ACHN (cell line): ENCODE results near the gene SH3BP1.
A peak's percentile ranks its signal among the peaks of the same experiment; 100 is the strongest.
"Not testable (repeated sequence)": the region's sequence is repeated elsewhere in the genome, so short reads cannot be mapped to it uniquely, and the experiment has no call there.

ENCODE experiments used
- DNase-seq: peaks from one replicate; pipeline ENCODE4 v3.0.0-alpha.2; 2015
- in situ Hi-C: cut with HindIII; loops from 2 replicates; pipeline ENCODE4 v1.10.0; 2017; ENCODE audit warnings: low sequenced_read_pairs, low pct_ligation_motif_present, low pct_unique_long_range_greater_than_20kb

The SH3BP1 gene

GRCh38 chr22:37639070-37639760 is at the start of gene SH3BP1:
Gene SH3BP1, plus strand, starts transcription at chr22:37639669. Its CDS starts 119 bp downstream, at chr22:37639788.
- DNase-seq = peak; percentile 20
- in situ Hi-C loops = no loop called here

- in situ Hi-C loops, DNase-seq: not testable (repeated sequence)
These were observed 48.4 kb upstream of the SH3BP1 start for GRCh38 chr22:37591081-37591480.

GRCh38 chr22:37591823-37592404 is 47.6 kb upstream of the SH3BP1 start:
- DNase-seq = no peak
- in situ Hi-C loops = no loop called here

GRCh38 chr22:37594237-37594636 is 45.2 kb upstream of the SH3BP1 start:
- in situ Hi-C loops = no loop called here
- DNase-seq = no peak

GRCh38 chr22:37599153-37599552 is 40.3 kb upstream of the SH3BP1 start:
- in situ Hi-C loops = no loop called here
- DNase-seq = no peak

GRCh38 chr22:37601203-37601539 is 38.3 kb upstream of the SH3BP1 start:
- DNase-seq = no peak

GRCh38 chr22:37601540-37602442 is 37.7 kb upstream of the SH3BP1 start:
- DNase-seq = peak; percentile 88
- in situ Hi-C loops = no loop called here

More at GRCh38 chr22:37601203-37601539, 38.3 kb upstream of the SH3BP1 start:
- in situ Hi-C loops = no loop called here

- in situ Hi-C loops, DNase-seq: not testable (repeated sequence)
These were observed 36.8 kb upstream of the SH3BP1 start for GRCh38 chr22:37602546-37603277.

GRCh38 chr22:37604074-37604473 is 35.4 kb upstream of the SH3BP1 start:
- in situ Hi-C loops = no loop called here
- DNase-seq = no peak

- in situ Hi-C loops = no loop called here
These were observed 34.6 kb upstream of the SH3BP1 start for GRCh38 chr22:37604875-37605274.

GRCh38 chr22:37607010-37607934 is 32.2 kb upstream of the SH3BP1 start:
- in situ Hi-C loops = no loop called here

More at GRCh38 chr22:37604875-37605274, 34.6 kb upstream of the SH3BP1 start:
- no peak for DNase-seq

GRCh38 chr22:37607935-37608476 is 31.5 kb upstream of the SH3BP1 start:
- in situ Hi-C loops = no loop called here
- no peak for DNase-seq

More at GRCh38 chr22:37607010-37607934, 32.2 kb upstream of the SH3BP1 start:
- DNase-seq = peak; percentile 76

GRCh38 chr22:37608477-37609239 is 30.8 kb upstream of the SH3BP1 start, which contains the start of gene GGA1:
Gene GGA1, plus strand, starts transcription at chr22:37608834. Its CDS starts 27 bp downstream, at chr22:37608861.
- peak; percentile 94 for DNase-seq
- in situ Hi-C loops = no loop called here

- DNase-seq = peak; percentile 32
- in situ Hi-C loops = no loop called here
These were observed 30.0 kb upstream of the SH3BP1 start for GRCh38 chr22:37609240-37610152.

- in situ Hi-C loops = not testable (repeated sequence)
These were observed 29.4 kb upstream of the SH3BP1 start for GRCh38 chr22:37610153-37610475.

More at GRCh38 chr22:37610153-37610475, 29.4 kb upstream of the SH3BP1 start:
- DNase-seq = not testable (repeated sequence)
